NCI-H748 treated with DMSO at 0.1 percent for 48 hours (cell line): ENCODE data around the gene UHRF1.

ENCODE experiments used
- DNase-seq: peaks from one replicate; lab custom pipeline; 2025; lab: John Stamatoyannopoulos, UW

UHRF1 gene

GRCh38 chr19:4990306-4990705 is 81.0 kb downstream of the UHRF1 start:
- DNase-seq: no peak

- no peak for DNase-seq
These were observed 82.2 kb downstream of the UHRF1 start for GRCh38 chr19:4991538-4991937.

DNA sequence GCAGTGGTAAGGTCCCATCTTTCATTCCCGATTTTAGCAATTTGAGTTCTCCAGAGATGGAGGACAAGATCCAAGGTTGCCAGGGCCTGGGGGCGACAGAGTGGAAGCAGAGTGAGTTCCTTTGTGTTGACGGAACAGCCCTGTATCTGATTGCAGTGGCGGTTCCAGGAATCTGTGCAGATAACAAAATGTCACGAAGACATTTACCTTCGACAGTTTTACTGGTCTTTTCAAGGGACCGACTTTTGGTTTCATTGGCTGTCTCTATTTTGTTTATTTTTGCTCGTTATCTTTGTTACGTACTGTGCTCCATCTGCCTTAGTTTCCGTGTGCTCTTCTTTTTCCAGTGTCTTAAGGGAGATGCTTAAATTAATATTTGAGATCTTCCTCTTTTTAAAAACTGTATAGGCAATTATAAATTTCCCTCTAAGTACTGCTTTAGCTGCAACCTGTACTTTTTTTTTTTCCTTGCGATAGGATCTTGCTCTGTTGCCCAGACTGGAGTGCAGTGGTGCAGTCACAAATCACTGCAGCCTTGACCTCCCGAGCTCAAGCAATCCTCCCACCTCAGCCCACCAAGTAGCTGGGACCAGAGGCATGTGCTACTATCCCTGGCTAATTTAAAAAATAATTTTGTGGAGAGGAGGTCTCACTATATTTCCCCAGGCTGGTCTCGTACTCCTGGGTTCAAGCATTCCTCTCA is 82.8 kb downstream of the UHRF1 start:
- no peak for DNase-seq

- DNase-seq: no peak
These were observed 84.4 kb downstream of the UHRF1 start for GRCh38 chr19:4993683-4994082.

DNA sequence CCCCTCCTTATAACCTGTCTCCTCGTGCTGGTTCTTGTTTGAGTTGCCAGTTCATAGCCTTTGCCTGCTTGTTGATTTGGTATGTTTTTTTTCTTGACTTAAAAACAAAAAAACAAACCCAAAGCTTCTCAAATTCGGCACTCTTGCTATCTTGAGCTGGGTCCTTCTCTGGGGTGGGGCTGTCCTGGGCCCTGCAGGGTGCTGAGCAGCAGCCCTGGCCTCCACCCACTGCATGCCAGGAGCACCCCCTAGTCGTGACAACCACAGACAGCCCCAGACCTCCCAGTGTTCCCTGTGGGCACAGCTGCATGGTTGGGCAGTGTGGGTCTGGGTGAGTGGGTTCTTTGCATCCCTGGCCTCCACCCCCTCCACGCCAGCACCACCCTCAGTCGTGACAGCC is 87.4 kb downstream of the UHRF1 start:
- DNase-seq: no peak

DNA sequence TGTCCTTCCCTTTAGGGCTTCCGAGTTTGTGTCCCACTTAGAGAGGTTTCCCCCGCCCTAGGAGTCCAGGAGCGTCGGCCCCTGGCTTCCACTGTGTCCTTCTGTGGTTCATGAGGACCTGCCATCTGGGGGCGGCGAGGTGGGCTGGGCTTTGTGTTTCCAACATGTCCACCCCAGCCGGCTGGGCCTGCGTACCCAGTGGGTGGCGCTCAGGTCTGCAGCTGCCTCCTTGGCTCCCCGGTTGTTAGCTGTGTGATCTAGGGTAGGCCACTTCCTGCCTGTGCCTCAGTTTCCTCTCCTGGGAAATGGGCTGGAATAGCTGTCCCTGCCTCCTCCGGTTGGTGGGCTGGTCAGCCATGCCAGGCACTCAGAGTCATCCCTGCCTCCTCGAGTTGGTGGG is 88.0 kb downstream of the UHRF1 start:
- DNase-seq: no peak

- DNase-seq: no peak
These were observed 90.9 kb downstream of the UHRF1 start for GRCh38 chr19:5000120-5000611.

DNA sequence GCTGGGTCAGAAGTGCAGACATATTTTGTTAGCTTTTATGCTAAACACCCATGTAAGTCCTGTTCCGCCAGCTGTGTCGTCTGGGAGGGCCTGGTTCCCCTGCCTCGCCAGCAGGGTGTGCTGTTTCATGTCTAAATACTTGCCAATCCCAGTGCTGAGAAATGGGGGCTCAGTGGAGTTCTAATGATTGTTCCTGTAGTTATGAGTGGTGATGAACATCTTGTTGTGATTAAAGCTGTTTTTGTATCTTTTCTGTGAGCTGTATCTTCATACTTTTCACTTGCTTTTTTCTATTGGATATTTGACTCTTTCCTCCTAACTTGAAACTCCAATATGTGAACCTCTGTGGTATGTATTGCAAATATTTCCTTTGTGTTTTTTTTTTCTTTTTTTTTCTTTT is 92.3 kb downstream of the UHRF1 start:
- DNase-seq: no peak

DNA sequence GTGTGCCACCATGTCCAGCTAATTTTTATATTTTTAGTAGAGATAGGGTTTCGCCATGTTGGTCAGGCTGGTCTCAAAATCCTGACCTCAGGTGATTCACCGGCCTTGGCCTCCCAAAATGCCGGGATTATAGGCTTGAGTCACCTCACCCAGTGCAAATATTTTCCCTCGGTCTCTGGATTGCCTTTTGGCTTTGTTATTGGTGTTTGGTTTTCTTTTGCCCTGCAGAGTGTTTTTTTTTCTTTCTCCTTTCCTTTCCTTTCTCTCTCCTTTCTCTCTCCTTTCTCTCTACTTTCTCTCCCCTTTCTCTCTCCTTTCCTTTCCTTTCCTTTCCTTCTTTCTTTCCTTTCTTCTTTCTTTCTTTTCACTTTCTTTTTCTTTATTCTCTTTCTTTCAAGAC is 92.8 kb downstream of the UHRF1 start:
- DNase-seq: no peak

GRCh38 chr19:5003781-5004180 is 94.5 kb downstream of the UHRF1 start:
- DNase-seq: no peak

GRCh38 chr19:5005096-5005495 is 95.8 kb downstream of the UHRF1 start:
- DNase-seq: no peak

GRCh38 chr19:5006201-5006600 is 96.9 kb downstream of the UHRF1 start:
- DNase-seq: no peak

DNA sequence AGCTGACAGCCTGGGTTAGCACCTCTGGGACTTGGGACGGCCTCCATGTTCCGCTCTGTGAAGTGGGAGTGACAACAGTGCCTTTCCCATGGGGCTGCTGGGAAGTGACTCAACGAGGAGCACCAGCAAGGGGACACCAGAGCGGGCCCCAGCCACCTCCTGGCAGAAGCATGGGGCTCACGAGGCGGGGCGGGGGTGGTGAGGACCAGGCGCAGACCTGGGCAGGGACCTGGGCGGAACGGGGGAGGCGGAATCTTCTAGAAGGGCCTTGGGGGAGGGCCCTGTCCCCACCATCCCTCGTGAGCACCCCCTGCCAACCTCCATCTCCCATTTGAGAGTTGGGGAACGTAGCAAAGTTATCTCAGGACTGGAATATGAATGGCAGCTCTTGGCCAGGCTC is 97.5 kb downstream of the UHRF1 start:
- DNase-seq: no peak
